Measurements from ENCODE around the gene KCNJ5. TPM values are rescaled to one million over a fixed set of nuclear protein-coding genes. Genes with fewer than 3 reads are reported as not detected.

Gene KCNJ5
- total RNA-seq, 1 experiment from 2014 or later = 0.21 TPM

DNA sequence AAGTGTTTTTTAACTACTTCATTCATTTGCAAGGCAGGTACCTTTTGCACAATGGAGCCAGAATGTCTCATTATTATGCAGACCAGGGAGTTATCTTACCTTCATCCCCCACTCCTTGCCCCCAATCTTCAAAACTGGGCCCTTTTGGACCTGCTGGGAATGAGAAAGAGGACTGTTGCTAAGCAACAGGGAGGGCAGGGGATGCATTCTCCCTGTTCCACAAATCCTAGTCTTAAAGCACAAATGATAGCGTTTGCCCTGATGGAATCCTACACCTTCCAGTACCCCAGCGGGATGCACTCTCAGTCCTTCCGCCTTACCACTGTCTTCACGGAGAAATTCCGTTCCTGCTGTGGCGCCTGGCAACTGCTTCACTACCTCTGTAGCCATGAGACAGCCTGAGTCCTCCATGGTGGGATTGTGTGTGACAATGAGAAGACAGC lies 20.0 kb upstream of the KCNJ5 start:
- no peak for DNase-seq (ENCODE audit: low spot score)

GRCh38 chr11:128872094-128872493 lies 19.1 kb upstream of the KCNJ5 start:
- no peak for DNase-seq (ENCODE audit: low spot score)

DNA sequence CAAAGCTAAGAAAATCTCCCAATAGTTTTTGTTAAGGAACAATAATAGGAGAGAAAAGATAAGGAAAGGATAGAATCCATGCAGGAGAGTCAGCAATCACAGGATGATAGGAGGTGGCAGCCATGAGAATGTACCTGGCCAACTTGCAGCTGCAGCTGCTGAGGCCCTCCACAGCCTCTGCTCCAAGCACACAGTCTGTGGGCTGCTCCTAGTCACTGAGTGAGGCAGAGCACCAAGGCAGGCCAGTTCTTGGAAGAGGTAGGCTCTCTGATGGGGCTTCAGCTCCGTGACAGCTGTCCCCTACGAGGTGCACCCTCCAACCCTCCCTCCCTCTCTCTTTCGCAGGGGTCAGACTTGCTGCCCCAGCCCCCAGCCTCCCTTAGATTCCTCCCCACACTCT lies 18.6 kb upstream of the KCNJ5 start:
- DNase-seq (ENCODE audit: low spot score) = no peak

DNA sequence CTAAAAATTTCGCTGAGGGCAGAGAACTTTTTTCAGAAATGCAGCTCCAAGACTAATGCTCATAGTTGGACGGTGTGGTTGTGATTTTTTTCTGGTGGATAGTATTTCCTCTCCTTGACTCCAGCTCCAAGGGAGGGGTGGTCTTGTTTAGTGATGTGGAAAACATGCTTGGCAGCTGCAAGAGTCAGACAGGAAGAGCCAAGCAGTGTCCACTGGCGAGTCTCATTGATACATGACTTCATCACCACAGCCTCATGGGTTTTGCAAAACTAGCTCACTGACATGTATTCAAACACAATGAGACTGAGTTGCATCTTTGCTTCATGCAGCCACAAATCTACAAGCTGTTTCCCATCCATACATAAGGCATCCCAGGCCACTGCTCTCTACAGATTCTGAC lies 16.7 kb upstream of the KCNJ5 start:
- DNase-seq (ENCODE audit: low spot score) = no peak

DNA sequence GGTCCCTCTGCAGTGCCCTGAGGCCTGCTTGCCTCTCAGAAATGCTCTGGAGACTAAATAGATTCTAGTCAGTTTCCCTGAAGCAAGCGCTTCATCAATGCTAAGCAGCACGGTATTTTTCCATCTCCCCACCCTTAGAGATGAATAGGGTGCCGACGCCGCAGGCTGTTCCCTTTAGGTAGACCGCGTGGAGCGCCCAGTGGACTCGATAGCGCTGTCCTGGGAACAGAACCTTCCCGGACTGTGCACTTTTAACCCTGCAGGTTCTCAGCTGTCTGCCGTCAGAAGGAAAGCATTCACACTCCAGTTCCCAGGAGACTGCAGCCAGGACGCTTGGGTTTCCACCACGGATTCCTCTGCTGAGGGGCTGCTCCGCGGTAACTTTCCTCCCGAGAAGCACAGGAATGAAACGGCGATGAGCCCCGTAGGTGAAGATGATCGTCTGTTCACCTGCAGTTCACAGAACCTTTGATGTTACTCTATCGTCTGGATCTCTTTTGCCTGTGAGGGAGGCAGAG lies 15.0 kb upstream of the KCNJ5 start:
- no peak for DNase-seq (ENCODE audit: low spot score)

DNA sequence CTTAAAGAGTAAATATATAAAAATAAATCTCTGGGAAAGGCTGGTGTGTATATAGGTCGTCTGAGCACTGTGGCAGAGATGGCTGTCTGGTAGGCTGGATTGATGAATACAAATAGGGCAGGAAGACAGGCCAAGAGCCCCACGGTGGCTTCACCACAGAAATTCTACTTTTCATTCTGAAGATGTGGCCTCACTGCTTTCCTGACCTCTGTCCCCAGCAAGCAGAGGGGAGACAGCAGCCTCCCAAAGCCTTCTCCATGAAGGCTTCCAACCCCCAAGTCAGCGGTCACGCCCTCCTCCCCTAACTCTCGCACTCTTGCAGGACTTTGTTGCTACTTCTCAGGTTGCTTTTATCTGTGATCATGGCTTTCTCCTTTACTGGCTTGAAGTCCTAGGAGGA lies 13.4 kb upstream of the KCNJ5 start:
- no peak for DNase-seq (ENCODE audit: low spot score)

- DNase-seq (ENCODE audit: low spot score) = no peak
Measured at GRCh38 chr11:128878455-128878854, 12.7 kb upstream of the KCNJ5 start.

DNA sequence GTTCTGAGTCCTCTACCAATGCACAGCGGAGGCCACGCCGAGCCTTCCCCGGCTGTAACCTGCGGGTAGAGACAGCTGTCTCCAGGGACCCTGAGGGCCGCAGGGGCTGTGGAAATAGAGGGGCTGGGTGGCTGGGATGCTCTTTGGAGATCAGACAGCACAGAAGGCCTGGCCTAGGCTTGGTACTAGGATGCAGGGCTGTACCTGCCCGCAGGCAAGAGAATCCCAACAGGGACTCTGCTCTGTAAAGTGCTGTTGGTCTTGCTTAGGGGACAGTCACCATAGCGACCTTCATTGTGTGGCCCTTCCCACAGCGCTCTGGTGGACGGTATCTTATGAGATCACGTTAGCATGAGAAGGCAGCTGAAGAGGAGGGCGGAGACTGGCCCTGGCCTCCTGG lies 11.3 kb upstream of the KCNJ5 start:
- no peak for DNase-seq (ENCODE audit: low spot score)

DNA sequence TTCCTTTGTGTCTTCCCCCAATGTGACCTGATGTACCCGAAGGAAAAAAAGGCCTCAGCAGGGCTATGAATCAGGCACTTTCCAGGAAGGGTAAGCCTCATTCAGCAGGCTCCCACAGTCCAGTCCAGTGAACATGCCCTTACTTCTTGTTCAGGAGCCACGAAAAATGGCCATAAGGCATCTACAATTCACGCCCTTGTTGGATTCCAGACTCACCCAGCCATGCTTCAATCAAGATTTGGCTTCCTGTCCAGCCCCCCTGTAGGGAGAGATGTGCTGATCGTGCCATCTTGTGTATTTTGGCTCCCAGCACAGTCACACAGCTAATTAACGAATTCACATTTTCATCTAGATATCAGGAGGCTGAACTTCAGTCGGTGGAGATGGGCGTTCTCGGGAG lies 9.9 kb upstream of the KCNJ5 start:
- no peak for DNase-seq (ENCODE audit: low spot score)

GRCh38 chr11:128882451-128882850 lies 8.7 kb upstream of the KCNJ5 start:
- DNase-seq (ENCODE audit: low spot score) = no peak

DNA sequence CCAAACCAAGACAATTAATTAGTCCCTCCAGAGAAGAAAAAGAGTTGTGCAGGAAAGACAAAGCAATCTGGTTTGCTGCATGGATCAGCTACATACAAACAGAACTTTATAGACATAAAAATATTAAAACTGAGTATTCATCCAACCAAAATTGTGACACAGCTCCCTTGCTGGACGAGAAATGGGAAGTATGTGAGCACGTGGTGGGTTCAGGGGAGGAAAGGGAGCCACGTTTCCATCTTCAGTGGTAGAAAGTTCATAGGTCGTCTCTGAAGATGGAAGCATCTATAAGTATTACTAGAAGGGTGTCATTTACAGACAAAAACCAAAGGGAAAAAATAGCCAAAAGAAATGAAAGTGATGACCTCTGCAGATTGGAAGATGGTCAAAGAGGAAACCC lies 7.1 kb upstream of the KCNJ5 start:
- no peak for DNase-seq (ENCODE audit: low spot score)

GRCh38 chr11:128884703-128885338 lies 6.3 kb upstream of the KCNJ5 start:
- peak; percentile 29 for DNase-seq (ENCODE audit: low spot score)

DNA sequence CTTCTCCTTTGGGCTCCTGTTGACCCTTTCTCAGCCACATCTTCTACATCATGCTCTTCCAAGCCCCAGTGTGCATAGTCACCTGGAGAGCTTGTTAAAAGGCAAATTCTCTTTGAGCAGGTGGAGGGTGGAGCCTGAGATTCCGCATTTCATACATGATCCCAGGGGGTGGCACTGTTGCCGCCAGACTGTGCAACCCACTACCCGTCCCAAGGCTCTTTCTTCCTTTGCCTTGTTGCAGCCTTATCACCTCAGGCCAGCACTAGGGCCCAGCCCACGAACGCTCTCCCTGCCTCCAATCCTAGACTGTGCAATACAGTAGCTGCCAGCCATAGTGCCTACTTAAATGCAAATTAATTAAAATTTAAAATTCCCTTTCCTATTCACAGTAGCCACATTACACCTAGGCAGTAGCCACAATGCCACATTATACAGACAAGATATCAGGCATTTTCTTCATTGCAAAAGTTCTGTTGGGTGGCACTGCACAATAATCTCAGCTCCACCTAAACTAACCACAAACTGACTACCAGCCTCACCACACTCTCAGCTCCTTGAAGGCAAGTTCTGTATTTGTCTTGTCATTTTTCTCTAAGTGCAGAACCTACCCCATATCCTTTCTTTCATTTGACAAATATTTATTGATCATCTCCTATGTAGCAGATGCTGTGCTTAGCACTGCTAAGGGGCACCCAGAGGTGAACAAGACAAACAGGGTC lies 4.6 kb upstream of the KCNJ5 start:
- DNase-seq (ENCODE audit: low spot score) = no peak

DNA sequence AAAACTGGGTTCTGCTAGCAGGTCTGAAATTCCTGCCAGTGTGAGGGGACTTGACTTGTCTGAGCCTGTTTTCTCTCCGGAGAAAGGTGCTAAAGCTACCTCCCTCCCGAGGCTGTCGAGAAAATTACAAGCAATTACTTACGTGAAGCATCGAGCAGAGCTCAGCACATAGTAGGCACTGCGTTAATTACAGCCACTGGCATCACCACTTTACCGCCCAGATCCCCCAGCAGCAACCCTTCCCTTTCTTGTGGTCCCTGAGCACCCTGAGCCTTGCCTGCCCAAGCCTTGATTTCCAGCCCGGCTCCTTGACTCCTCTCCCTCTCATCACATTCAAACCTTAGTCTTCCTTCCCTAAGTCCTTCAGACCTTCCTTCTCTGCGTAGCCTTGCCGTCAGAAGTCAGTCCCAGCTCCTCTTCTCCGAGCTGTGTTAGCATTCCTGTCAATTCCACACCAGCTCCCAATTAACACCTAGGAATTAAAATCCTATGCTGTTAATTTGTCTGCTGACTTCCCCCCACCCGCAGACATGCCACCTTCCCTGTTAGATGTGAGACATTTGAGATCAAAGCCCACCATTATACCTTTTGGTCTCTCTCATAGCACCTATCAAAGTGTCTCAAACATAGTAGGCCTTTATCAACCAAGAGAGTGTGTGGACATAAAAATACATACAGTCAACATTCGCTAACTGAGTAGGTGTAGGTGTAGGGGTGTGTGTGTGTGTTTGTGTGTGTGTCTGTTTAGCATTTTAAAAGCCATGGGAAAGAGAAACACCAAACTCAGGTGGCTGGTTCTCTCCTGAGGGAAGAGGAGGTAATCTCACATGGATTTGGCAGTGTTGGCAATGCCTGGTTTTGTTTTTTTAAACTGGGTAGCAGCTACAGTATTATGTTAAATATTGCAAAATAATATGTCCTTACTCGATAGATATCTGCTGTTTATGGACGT lies 2.8 kb upstream of the KCNJ5 start:
- no peak for DNase-seq (ENCODE audit: low spot score)

- DNase-seq (ENCODE audit: low spot score) = no peak
Measured at GRCh38 chr11:128889657-128890213, 1.4 kb upstream of the KCNJ5 start.

- DNase-seq (ENCODE audit: low spot score) = no peak
Measured at GRCh38 chr11:128890216-128890542, 977 bp upstream of the KCNJ5 start.

GRCh38 chr11:128891913-128892398 lies 800 bp downstream of the KCNJ5 start:
- no peak for DNase-seq (ENCODE audit: low spot score)

GRCh38 chr11:128892866-128893565 lies 1.9 kb downstream of the KCNJ5 start:
- no peak for DNase-seq (ENCODE audit: low spot score)

- no peak for DNase-seq (ENCODE audit: low spot score)
Measured at GRCh38 chr11:128893578-128894285, 2.6 kb downstream of the KCNJ5 start.

GRCh38 chr11:128894286-128894681 lies 3.1 kb downstream of the KCNJ5 start:
- no peak for DNase-seq (ENCODE audit: low spot score)

- no peak for DNase-seq (ENCODE audit: low spot score)
Measured at GRCh38 chr11:128894685-128895084, 3.5 kb downstream of the KCNJ5 start.
